Liver (tissue), 3 donors: ENCODE measurements around the gene GIMAP6.
"Not testable (repeated sequence)": the region's sequence is repeated elsewhere in the genome, so short reads cannot be mapped to it uniquely, and the experiment has no call there.

ENCODE experiments used
- ATF3 ChIP-seq: IDR thresholded peaks from 2 replicates; pipeline ENCODE4 v1.6.1; 2016; ENCODE audit warnings: antibody characterized with exemption
- CTCF ChIP-seq: fragments of 150-350 bp; IDR thresholded peaks from 2 replicates; pipeline ENCODE4 v1.5.1; 2017; ENCODE audit warnings: improper control_type of control experiment, low read depth, low read length; ENCODE audit not compliant: missing input control
- EGR1 ChIP-seq, 2 donors: IDR thresholded peaks; 2 replicates each; pipeline ENCODE4 v1.6.1; 2016 to 2018; ENCODE audit warnings: antibody characterized with exemption in 2 of 2, low read depth in 2 of 2
- JUND ChIP-seq, 2 donors: IDR thresholded peaks; 2 replicates each; pipeline ENCODE4 v1.6.1; 2016; ENCODE audit warnings: antibody characterized with exemption in 2 of 2
- MAX ChIP-seq: IDR thresholded peaks from 2 replicates; pipeline ENCODE4 v1.6.1; 2016; ENCODE audit warnings: antibody characterized with exemption
- RAD21 ChIP-seq, 2 donors: IDR thresholded peaks; 2 replicates each; pipeline ENCODE4 v1.6.1; 2016; ENCODE audit warnings: antibody characterized with exemption in 2 of 2, mild to moderate bottlenecking in 2 of 2
- SP1 ChIP-seq: IDR thresholded peaks from 2 replicates; pipeline ENCODE4 v1.6.1; 2018; ENCODE audit warnings: antibody characterized with exemption, mild to moderate bottlenecking
- YY1 ChIP-seq: IDR thresholded peaks from 2 replicates; pipeline ENCODE4 v1.6.1; 2016; ENCODE audit warnings: antibody characterized with exemption, mild to moderate bottlenecking
- ZBTB33 ChIP-seq: IDR thresholded peaks from 2 replicates; pipeline ENCODE4 v1.6.1; 2016; ENCODE audit warnings: antibody characterized with exemption
- TF ChIP-seq, protein P1 (sequence below): IDR thresholded peaks from 2 replicates; pipeline ENCODE4 v1.6.1; 2016; ENCODE audit warnings: antibody characterized with exemption, mild to moderate bottlenecking
- donor health status: healthy.
- donor health status: healthy.

DNA sequence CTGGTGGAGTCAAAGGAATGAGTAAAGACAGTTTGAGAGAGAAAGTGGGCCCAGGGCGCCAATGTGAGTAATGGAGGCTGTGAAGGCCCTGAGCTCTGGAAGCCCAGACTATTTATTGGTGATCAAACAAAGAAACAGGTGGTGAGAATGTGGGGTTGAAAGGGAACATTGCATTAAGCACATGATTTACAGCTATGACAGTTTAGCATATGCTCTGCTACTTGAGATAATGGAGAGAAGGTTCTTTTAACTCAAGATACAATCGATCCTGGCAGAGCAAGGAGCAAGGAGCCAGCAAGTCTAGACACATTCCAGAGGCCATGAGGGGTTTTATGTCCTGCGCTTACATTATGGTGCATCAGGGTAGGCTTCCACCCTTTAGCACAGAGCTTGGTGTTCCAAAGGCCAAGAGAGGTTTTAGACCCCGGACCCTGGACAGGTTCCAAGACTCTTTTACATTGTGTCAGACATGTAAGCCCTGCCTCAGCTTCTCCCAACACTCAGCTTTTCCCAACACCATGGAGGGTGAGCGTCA, 16.9 kb downstream of the GIMAP6 start:
- not testable (repeated sequence) for TF ChIP-seq CTCF; ZBTB33; SP1; MAX; JUND (IDR thresholded peaks at IDR 0.05); EGR1 (IDR thresholded peaks at IDR 0.05; ENCODE audit: low read depth in 2 of 2); ATF3; YY1; RAD21 (IDR thresholded peaks at IDR 0.05)
- TF ChIP-seq, protein P1, sequence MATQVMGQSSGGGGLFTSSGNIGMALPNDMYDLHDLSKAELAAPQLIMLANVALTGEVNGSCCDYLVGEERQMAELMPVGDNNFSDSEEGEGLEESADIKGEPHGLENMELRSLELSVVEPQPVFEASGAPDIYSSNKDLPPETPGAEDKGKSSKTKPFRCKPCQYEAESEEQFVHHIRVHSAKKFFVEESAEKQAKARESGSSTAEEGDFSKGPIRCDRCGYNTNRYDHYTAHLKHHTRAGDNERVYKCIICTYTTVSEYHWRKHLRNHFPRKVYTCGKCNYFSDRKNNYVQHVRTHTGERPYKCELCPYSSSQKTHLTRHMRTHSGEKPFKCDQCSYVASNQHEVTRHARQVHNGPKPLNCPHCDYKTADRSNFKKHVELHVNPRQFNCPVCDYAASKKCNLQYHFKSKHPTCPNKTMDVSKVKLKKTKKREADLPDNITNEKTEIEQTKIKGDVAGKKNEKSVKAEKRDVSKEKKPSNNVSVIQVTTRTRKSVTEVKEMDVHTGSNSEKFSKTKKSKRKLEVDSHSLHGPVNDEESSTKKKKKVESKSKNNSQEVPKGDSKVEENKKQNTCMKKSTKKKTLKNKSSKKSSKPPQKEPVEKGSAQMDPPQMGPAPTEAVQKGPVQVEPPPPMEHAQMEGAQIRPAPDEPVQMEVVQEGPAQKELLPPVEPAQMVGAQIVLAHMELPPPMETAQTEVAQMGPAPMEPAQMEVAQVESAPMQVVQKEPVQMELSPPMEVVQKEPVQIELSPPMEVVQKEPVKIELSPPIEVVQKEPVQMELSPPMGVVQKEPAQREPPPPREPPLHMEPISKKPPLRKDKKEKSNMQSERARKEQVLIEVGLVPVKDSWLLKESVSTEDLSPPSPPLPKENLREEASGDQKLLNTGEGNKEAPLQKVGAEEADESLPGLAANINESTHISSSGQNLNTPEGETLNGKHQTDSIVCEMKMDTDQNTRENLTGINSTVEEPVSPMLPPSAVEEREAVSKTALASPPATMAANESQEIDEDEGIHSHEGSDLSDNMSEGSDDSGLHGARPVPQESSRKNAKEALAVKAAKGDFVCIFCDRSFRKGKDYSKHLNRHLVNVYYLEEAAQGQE = not testable (repeated sequence)
